Esophagus squamous epithelium (tissue), 4 donors: ENCODE results near the gene OR2M5.

Experiments used
- POLR2A ChIP-seq, 4 donors: fragments of 450-650 bp; IDR thresholded peaks; one replicate each; pipeline ENCODE4 v1.6.1; 2017; ENCODE audit warnings: antibody characterized with exemption in 4 of 4, mild to moderate bottlenecking in 4 of 4, moderate library complexity in 3 of 4
- TF ChIP-seq, protein P1 (sequence below), 6 experiments: fragments of 450-650 bp in 4 of 6; fragments of 200-600 bp in 2 of 6; sonication (generic) in 2 of 6; IDR thresholded peaks; one replicate each; pipeline ENCODE4 v1.5.1; 2016 to 2019; ENCODE audit warnings: antibody characterized with exemption in 6 of 6, mild to moderate bottlenecking in 4 of 6, moderate library complexity in 4 of 6

DNA sequence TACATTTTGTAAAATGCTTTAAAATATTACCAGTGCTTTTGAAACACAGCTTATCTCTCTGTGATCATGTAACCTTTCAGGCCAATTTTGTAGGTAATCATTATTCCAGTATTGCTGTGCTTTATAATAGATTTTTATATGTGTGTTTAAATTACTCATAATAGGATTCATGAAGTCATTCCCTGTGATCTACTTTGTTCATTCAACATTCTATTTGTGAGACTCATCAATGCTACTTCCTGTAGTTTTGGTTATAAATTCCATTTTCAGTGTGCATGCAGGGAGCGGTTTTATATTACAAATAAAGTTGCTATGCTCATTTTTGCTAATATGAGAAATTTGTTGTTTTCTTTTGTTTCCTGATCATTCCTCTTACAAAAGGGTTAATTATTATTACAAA, 4.1 kb upstream of the OR2M5 start:
- TF ChIP-seq, protein P1, sequence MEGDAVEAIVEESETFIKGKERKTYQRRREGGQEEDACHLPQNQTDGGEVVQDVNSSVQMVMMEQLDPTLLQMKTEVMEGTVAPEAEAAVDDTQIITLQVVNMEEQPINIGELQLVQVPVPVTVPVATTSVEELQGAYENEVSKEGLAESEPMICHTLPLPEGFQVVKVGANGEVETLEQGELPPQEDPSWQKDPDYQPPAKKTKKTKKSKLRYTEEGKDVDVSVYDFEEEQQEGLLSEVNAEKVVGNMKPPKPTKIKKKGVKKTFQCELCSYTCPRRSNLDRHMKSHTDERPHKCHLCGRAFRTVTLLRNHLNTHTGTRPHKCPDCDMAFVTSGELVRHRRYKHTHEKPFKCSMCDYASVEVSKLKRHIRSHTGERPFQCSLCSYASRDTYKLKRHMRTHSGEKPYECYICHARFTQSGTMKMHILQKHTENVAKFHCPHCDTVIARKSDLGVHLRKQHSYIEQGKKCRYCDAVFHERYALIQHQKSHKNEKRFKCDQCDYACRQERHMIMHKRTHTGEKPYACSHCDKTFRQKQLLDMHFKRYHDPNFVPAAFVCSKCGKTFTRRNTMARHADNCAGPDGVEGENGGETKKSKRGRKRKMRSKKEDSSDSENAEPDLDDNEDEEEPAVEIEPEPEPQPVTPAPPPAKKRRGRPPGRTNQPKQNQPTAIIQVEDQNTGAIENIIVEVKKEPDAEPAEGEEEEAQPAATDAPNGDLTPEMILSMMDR (IDR thresholded peaks at IDR 0.05): no peak
- TF ChIP-seq POLR2A (IDR thresholded peaks at IDR 0.05): no peak
